ENCODE data around the gene TPT1. TPM values are rescaled to one million over a fixed set of nuclear protein-coding genes. Genes with fewer than 3 reads are reported as not detected.

The TPT1 gene
- total RNA-seq, 4 donors from 2014 or later, result 1,985 to 5,244 (median 2,921) TPM

DNA sequence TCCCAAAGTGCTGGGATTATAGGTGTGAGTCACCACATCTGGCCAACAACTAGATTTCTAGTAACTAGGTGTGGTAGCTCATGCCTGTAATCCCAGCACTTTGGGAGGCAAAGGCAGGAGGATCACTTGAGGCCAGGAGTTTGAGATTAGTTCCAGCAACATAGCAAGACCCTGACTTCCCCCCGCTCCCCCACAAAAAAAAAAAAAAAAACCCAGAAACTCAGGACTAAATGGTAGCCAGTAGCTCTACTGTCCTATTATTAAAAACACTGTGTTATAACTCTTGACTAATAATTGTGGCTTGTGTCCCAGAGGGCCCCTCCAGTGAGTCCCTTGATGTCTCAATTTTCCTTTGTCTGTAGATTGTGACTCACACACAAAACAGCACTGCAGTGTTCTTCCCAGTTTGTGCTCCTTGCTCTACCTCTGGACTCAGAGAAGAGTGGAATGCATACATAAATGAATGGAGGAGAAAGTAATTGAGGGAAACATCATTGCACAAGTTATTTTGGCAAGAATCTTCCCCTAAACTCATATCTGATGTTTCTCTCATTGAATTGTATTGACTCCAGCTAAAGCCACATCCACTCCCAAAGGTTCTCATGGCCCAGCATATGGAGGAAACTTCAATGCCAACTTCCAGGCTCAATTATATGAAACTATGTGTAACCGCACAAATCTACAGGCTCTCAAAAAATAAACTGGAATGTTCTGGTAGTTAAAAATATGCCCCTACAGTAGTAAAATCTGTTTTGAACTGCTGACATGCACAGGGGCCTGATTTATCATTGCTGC lies 8.8 kb downstream of the TPT1 start:
- intact Hi-C loops (cut with DNase I), result no loop called here
- no peak for TF ChIP-seq EP300 (IDR thresholded peaks at IDR 0.05)
- TF ChIP-seq CTCF (IDR thresholded peaks at IDR 0.05), result no peak
- no peak for TF ChIP-seq POLR2AphosphoS5 (IDR thresholded peaks at IDR 0.05)
- TF ChIP-seq POLR2A (IDR thresholded peaks at IDR 0.05; ENCODE audit: low read depth), result no peak
- H3K4me1 ChIP-seq, result peaks cover 67 to 87% (median 76%) of the 10 kb centered on the region in 4 donors
- peak overlapping the region in 2 of 4 donors; percentile 22 to 43 for H3K27ac ChIP-seq (replicated peaks in 1 of 4)
- DNase-seq (ENCODE audit: extremely low spot score), result no peak
- no peak overlapping the region for H3K4me3 ChIP-seq
- H3K36me3 ChIP-seq, result peaks cover 17 to 43% (median 27%) of the 10 kb centered on the region in 4 donors
- WGBS, result 79% methylated on average over 2 of the region's 2 CpGs
- H3K9me3 ChIP-seq, result no peaks in the 10 kb centered on the region
- no peaks in the 10 kb centered on the region for H3K27me3 ChIP-seq

DNA sequence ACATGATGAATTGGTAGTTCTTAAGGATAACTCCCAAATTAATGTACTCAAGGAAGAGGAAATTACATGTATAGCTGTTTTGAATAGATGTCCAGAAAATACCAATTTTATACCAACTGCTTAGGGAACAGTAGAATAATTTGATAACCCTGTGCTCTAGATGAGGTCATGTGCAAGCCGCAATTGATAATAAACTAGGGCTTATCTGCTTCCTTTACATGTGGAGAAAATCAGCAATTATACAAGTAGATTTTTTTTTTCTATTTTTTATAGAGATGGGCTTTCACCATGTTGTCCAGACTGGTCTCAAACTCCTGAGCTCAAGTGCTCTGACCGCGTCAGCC lies 9.3 kb downstream of the TPT1 start:
- TF ChIP-seq EP300 (IDR thresholded peaks at IDR 0.05) (no peak), POLR2AphosphoS5 (IDR thresholded peaks at IDR 0.05) (no peak), POLR2A (IDR thresholded peaks at IDR 0.05; ENCODE audit: low read depth) (no peak), CTCF (IDR thresholded peaks at IDR 0.05) (no peak)
- no peak for DNase-seq (ENCODE audit: extremely low spot score)
- Histone ChIP-seq H3K27me3 (no peaks in the 10 kb centered on the region), H3K36me3 (peaks cover 11 to 37% (median 21%) of the 10 kb centered on the region in 4 donors), H3K9me3 (no peaks in the 10 kb centered on the region), H3K4me1 (peaks cover 63 to 84% (median 71%) of the 10 kb centered on the region in 4 donors), H3K4me3 (no peak overlapping the region), H3K27ac (replicated peaks in 1 of 4) (peak overlapping the region in 2 of 4 donors; percentile 22 to 43)
- intact Hi-C loops (cut with DNase I), result no loop called here
- 65% methylated on average over 3 of the region's 3 CpGs for WGBS

GRCh38 chr13:45331123-45331619 lies 9.8 kb downstream of the TPT1 start:
- intact Hi-C loops (cut with DNase I), result no loop called here
- H3K4me1 ChIP-seq, result peaks cover 63 to 84% (median 69%) of the 10 kb centered on the region in 4 donors
- H3K4me3 ChIP-seq, result no peak overlapping the region
- no peak for DNase-seq (ENCODE audit: extremely low spot score)
- no peak overlapping the region for H3K27ac ChIP-seq (replicated peaks in 1 of 4)
- no peaks in the 10 kb centered on the region for H3K9me3 ChIP-seq
- no peaks in the 10 kb centered on the region for H3K27me3 ChIP-seq
- TF ChIP-seq EP300 (IDR thresholded peaks at IDR 0.05) (no peak), POLR2AphosphoS5 (IDR thresholded peaks at IDR 0.05) (no peak), POLR2A (IDR thresholded peaks at IDR 0.05; ENCODE audit: low read depth) (no peak), CTCF (IDR thresholded peaks at IDR 0.05) (no peak)
- peaks cover 6 to 32% (median 16%) of the 10 kb centered on the region in 4 donors for H3K36me3 ChIP-seq
- 92% methylated on average over 1 of the region's 1 CpG for whole genome bisulfite sequencing

- Histone ChIP-seq H3K4me1 (peaks cover 53 to 76% (median 60%) of the 10 kb centered on the region in 4 donors), H3K27ac (replicated peaks in 1 of 4) (peak overlapping the region in 3 of 4 donors; percentile 42 to 60 (median 53)), H3K9me3 (no peaks in the 10 kb centered on the region), H3K4me3 (no peak overlapping the region), H3K27me3 (no peaks in the 10 kb centered on the region), H3K36me3 (peaks cover 0 to 7% (median 0%) of the 10 kb centered on the region in 4 donors)
- TF ChIP-seq EP300 (IDR thresholded peaks at IDR 0.05), result no peak
- TF ChIP-seq POLR2A (IDR thresholded peaks at IDR 0.05; ENCODE audit: low read depth), result no peak
- no peak for TF ChIP-seq POLR2AphosphoS5 (IDR thresholded peaks at IDR 0.05)
- TF ChIP-seq CTCF (IDR thresholded peaks at IDR 0.05), result no peak
- no peak for DNase-seq (ENCODE audit: extremely low spot score)
- WGBS, result 21% methylated on average over 3 of the region's 3 CpGs
- intact Hi-C loops (cut with DNase I), result no loop called here
Measured at GRCh38 chr13:45328661-45329111, 12.3 kb downstream of the TPT1 start.

Data from esophagus muscularis mucosa (tissue), 4 donors.